CD14-positive monocyte (primary cell): ENCODE data around the gene GRHL1. TPM values are rescaled to one million over a fixed set of nuclear protein-coding genes. Genes with fewer than 3 reads are reported as not detected.

ENCODE experiments used
- DNase-seq, 3 donors: peaks; one replicate each; pipeline ENCODE4 v3.0.0-alpha.2; 2011 to 2022
- H2AFZ ChIP-seq: 2 replicates; pipeline ENCODE4 v1.6.0; 2012; ENCODE audit warnings: mild to moderate bottlenecking, low read depth, low read length, inconsistent platforms; ENCODE audit not compliant: insufficient read depth, poor library complexity, severe bottlenecking
- H3K27ac ChIP-seq, 2 donors: 1 replicate in 1 of 2; 2 replicates in 1 of 2; pipeline ENCODE4 v1.5.1; 2012 to 2013; ENCODE audit warnings: low read length in 2 of 2, control low read depth in 1 of 2, inconsistent platforms in 1 of 2, low read depth in 1 of 2, mild to moderate bottlenecking in 1 of 2
- H3K27me3 ChIP-seq, 2 donors: one replicate each; pipeline versions ENCODE4 v1.6.0 to v1.6.1; 2011 to 2013; ENCODE audit warnings: low read length in 2 of 2; ENCODE audit not compliant: control insufficient read depth in 2 of 2, insufficient read depth in 2 of 2
- H3K36me3 ChIP-seq, 2 donors: replicated peaks in 1 of 2; 1 replicate in 1 of 2; 2 replicates in 1 of 2; pipeline versions ENCODE4 v1.5.1 to v1.6.1; 2012 to 2013; ENCODE audit warnings: low read length in 2 of 2, control low read depth in 1 of 2, inconsistent platforms in 1 of 2, mild to moderate bottlenecking in 1 of 2; ENCODE audit not compliant: insufficient read depth in 2 of 2, control insufficient read depth in 1 of 2
- H3K4me1 ChIP-seq, 2 donors: 1 replicate in 1 of 2; 2 replicates in 1 of 2; pipeline versions ENCODE4 v1.5.1 to v1.6.1; 2012 to 2013; ENCODE audit warnings: low read length in 2 of 2, control low read depth in 1 of 2, inconsistent platforms in 1 of 2, mild to moderate bottlenecking in 1 of 2, moderate library complexity in 1 of 2; ENCODE audit not compliant: insufficient read depth in 2 of 2, control insufficient read depth in 1 of 2
- H3K4me2 ChIP-seq: replicated peaks from 2 replicates; pipeline ENCODE3; 2012; ENCODE audit warnings: low read length, moderate library complexity, mild to moderate bottlenecking; ENCODE audit not compliant: poor library complexity, severe bottlenecking; ENCODE audit errors: extremely low read depth
- H3K4me3 ChIP-seq, 3 experiments: fragments of 200-600 bp in 1 of 3; sonication (generic) in 1 of 3; replicated peaks in 1 of 3; 1 replicate in 2 of 3; 2 replicates in 1 of 3; pipeline ENCODE4 v1.5.1; 2011 to 2013; ENCODE audit warnings: low read length in 3 of 3, mild to moderate bottlenecking in 3 of 3, control low read depth in 2 of 3, low read depth in 2 of 3, inconsistent platforms in 1 of 3, moderate library complexity in 1 of 3
- H3K79me2 ChIP-seq: 2 replicates; pipeline ENCODE4 v1.6.0; 2012; ENCODE audit warnings: mild to moderate bottlenecking, control low read depth, inconsistent platforms, low read length, moderate library complexity; ENCODE audit not compliant: insufficient read depth
- H3K9ac ChIP-seq: 2 replicates; pipeline ENCODE4 v1.6.0; 2017; ENCODE audit warnings: low read length, mild to moderate bottlenecking; ENCODE audit not compliant: insufficient read depth, poor library complexity, severe bottlenecking
- H3K9me3 ChIP-seq, 2 donors: replicated peaks in 1 of 2; 1 replicate in 1 of 2; 2 replicates in 1 of 2; pipeline versions ENCODE4 v1.5.1 to v1.6.1; 2012 to 2013; ENCODE audit warnings: low read length in 2 of 2, control low read depth in 1 of 2; ENCODE audit not compliant: control insufficient read depth in 1 of 2, insufficient read depth in 1 of 2
- H4K20me1 ChIP-seq: 2 replicates; pipeline ENCODE4 v1.6.0; 2012; ENCODE audit warnings: mild to moderate bottlenecking, low read length, control low read depth, moderate library complexity; ENCODE audit not compliant: insufficient read depth
- H3K27ac Mint-ChIP-seq, 7 donors: one replicate each; pipeline ENCODE4 v1.8.0; 2020; ENCODE audit warnings: mild to moderate bottlenecking in 7 of 7, mixed read lengths in 7 of 7, moderate library complexity in 6 of 7, inconsistent platforms in 2 of 7
- H3K27me3 Mint-ChIP-seq, 3 donors: one replicate each; pipeline ENCODE4 v1.8.0; 2021 to 2022; ENCODE audit warnings: low read depth in 3 of 3, mild to moderate bottlenecking in 3 of 3, mixed read lengths in 3 of 3, moderate library complexity in 3 of 3, inconsistent platforms in 1 of 3
- H3K36me3 Mint-ChIP-seq, 2 donors: one replicate each; pipeline ENCODE4 v1.8.0; 2020; ENCODE audit warnings: mixed read lengths in 2 of 2, inconsistent platforms in 1 of 2, mild to moderate bottlenecking in 1 of 2
- H3K4me1 Mint-ChIP-seq: one replicate; pipeline ENCODE4 v1.8.0; 2020; ENCODE audit warnings: mild to moderate bottlenecking, mixed read lengths
- H3K4me3 Mint-ChIP-seq, 2 donors: one replicate each; pipeline ENCODE4 v1.8.0; 2020; ENCODE audit warnings: mild to moderate bottlenecking in 2 of 2, mixed read lengths in 2 of 2, moderate library complexity in 1 of 2
- H3K9me3 Mint-ChIP-seq, 7 donors: one replicate each; pipeline ENCODE4 v1.8.0; 2020 to 2022; ENCODE audit warnings: mixed read lengths in 7 of 7, mild to moderate bottlenecking in 6 of 7, moderate library complexity in 6 of 7, inconsistent platforms in 2 of 7
- WGBS: methylation state at CpG from one replicate; pipeline ENCODE4 v1.1.5; 2013; ENCODE audit warnings: missing lambda C conversion rate; ENCODE audit not compliant: insufficient coverage; 5-methylcytosine and 5-hydroxymethylcytosine counted together
- intact Hi-C, 2 donors: fragments of 100-400 bp; cut with micrococcal nuclease; formaldehyde crosslinking; loops; one replicate each; pipeline versions ENCODE4 v1.15.0 to v1.15.1; 2023
- polyA plus RNA-seq, 3 donors: library from polyadenylated mRNA; depleted of rRNA in 1 of 3; unstranded in 2 of 3; stranded (reverse) in 1 of 3; fragments of 300-500 nt in 2 of 3; fragments of >200 nt in 1 of 3; fragmentation: Illumina TruSeq in 2 of 3; gene quantifications; 1 replicate in 2 of 3; 2 replicates in 1 of 3; pipeline ENCODE4 v1.2.3, GENCODE V29; 2012 to 2021
- TF ChIP-seq, protein P1 (sequence below): fragments of 200-600 bp; IDR thresholded peaks from one replicate; pipeline ENCODE4 v1.8.0; 2022; ENCODE audit warnings: antibody characterized with exemption, mild to moderate bottlenecking

GRHL1 gene
- polyA plus RNA-seq, 3 donors: 0.08 TPM; not detected in 2

DNA sequence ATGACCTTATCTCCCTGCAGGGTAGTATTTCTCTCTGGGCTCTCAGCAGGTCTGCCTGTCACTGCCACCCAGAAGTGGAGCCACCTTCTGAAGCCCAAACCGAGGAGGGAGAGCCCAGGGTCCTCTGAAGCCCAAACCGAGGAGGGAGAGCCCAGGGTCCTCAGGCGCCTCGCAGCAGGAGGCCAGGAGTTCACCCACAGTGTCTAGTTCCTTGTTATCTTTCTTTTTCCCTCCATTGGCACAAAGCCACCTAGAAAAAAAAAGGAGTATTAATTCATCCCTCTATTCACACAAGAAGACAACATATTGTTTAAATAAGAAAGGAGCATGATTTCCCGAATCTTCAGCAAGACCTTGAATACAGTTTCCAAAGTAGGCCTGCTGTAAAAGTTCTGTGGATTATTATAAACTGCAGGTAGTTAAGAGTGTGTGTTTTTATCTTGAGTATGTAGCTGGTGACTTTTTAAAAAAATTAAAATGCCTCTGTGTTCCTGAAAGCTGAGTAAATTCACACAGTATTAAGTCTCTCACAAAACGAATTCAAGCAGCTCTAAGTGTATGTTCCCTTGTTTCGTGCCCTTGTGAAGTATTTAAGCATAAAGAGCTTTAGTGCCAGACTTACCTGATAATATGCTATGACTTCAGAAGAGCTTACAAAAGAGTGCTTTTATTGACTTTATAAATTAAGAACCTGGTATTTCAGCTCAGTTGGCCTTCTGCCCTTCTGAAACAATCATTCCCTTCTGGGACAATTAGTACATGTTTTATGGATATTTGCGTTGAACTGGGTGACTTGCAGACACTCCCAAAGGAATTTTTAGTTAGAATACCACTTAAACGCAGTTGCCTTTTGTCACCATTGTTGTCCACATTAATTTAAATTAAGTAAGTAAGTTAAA is 11.7 kb upstream of the GRHL1 start:
- Mint-ChIP-seq H3K36me3 (peaks cover 5 to 17% of the 10 kb centered on the region in 2 donors), H3K27me3 (peaks cover 7 to 19% (median 9%) of the 10 kb centered on the region in 3 donors), H3K9me3 (no peaks in the 10 kb centered on the region), H3K4me1 (no peaks in the 10 kb centered on the region), H3K27ac (peak overlapping the region in 1 of 7 donors; percentile 20), H3K4me3 (no peak overlapping the region)
- TF ChIP-seq, protein P1, sequence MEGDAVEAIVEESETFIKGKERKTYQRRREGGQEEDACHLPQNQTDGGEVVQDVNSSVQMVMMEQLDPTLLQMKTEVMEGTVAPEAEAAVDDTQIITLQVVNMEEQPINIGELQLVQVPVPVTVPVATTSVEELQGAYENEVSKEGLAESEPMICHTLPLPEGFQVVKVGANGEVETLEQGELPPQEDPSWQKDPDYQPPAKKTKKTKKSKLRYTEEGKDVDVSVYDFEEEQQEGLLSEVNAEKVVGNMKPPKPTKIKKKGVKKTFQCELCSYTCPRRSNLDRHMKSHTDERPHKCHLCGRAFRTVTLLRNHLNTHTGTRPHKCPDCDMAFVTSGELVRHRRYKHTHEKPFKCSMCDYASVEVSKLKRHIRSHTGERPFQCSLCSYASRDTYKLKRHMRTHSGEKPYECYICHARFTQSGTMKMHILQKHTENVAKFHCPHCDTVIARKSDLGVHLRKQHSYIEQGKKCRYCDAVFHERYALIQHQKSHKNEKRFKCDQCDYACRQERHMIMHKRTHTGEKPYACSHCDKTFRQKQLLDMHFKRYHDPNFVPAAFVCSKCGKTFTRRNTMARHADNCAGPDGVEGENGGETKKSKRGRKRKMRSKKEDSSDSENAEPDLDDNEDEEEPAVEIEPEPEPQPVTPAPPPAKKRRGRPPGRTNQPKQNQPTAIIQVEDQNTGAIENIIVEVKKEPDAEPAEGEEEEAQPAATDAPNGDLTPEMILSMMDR: no peak
- H3K4me3 ChIP-seq: no peak overlapping the region
- H3K27me3 ChIP-seq: peaks cover 0 to under 1% of the 10 kb centered on the region in 2 donors
- no peak overlapping the region for H2AFZ ChIP-seq
- no peak overlapping the region for H3K4me2 ChIP-seq
- 75% methylated on average over 2 of the region's 9 CpGs for WGBS
- intact Hi-C loops: no loop called here
- no peaks in the 10 kb centered on the region for H4K20me1 ChIP-seq
- no peaks in the 10 kb centered on the region for H3K9me3 ChIP-seq
- no peaks in the 10 kb centered on the region for H3K79me2 ChIP-seq
- H3K36me3 ChIP-seq: peaks cover 6 to 8% of the 10 kb centered on the region in 2 donors
- no peak overlapping the region for H3K9ac ChIP-seq
- no peak for DNase-seq
- H3K4me1 ChIP-seq: no peaks in the 10 kb centered on the region
- H3K27ac ChIP-seq: no peak overlapping the region

DNA sequence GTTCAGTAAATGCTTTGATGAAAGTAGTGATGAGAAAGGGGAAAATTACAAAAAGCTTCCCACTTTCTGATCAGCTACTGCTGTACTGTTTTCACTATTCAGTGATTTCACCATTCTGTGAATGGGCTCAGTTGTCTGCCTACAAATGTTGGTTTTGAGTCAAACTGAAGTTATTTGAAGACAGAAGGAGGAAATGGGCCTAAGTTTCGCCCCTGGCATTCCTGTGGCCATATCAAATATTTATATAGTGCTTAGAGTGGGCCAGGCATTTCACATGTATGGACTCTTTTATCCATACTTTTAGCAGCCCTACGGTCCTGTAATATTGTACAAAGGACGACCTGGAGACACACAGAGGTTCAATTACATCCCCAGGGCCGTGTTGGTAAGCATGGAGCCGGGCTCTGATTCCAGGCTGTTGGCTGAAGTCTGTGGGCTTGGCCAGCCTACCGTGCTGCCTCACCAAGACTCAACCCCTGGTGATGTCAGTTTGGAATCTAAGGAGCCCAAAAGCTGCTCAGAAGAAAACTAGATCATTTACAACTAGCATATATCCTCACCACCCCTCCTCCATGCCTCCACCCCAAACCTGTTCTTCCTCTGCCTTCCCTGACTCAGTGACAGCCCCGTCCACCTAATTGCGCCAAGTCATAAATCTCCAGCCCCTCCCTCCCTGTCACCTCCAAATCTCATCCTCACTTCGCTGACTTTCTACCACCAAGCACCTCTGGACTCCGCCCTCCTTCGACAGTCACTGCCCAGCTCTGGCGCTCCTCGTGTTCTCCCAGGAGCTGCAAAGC is 10.1 kb upstream of the GRHL1 start:
- Mint-ChIP-seq H3K4me1 (no peaks in the 10 kb centered on the region), H3K9me3 (no peaks in the 10 kb centered on the region), H3K27ac (peak overlapping the region in 1 of 7 donors; percentile 84), H3K4me3 (no peak overlapping the region), H3K36me3 (peaks cover 0 to 2% of the 10 kb centered on the region in 2 donors), H3K27me3 (peaks cover 9 to 32% (median 17%) of the 10 kb centered on the region in 3 donors)
- TF ChIP-seq, protein P1: no peak
- Histone ChIP-seq H3K4me2 (no peak overlapping the region), H3K9me3 (no peaks in the 10 kb centered on the region), H3K27ac (no peak overlapping the region), H3K4me1 (no peaks in the 10 kb centered on the region), H3K9ac (no peak overlapping the region), H3K36me3 (no peaks in the 10 kb centered on the region), H3K79me2 (no peaks in the 10 kb centered on the region), H4K20me1 (no peaks in the 10 kb centered on the region), H3K4me3 (no peak overlapping the region), H2AFZ (no peak overlapping the region), H3K27me3 (peaks cover 0 to 14% of the 10 kb centered on the region in 2 donors)
- DNase-seq: no peak
- intact Hi-C loops: no loop called here
- WGBS: 89% methylated on average over 13 of the region's 13 CpGs
